ENCODE results near the gene GRIK1.

The GRIK1 gene

DNA sequence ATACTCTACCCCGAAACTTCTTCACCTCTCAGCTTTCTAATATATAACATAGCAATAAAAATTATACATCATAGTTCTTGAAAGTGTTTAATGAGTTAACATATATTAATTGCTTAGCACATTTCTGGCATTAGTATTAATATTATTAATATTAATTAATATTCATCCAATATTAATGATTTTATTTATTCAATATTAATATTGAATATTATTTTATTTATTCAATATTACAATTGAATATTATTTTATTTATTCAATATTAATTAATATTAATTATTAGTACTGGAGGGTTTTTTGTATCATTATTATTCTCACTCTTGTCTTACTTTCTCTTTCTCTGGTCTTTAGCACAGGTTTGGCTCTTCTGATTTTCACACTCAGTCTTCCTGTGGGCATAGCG is 105.2 kb downstream of the GRIK1 start:
- Histone ChIP-seq H3K36me3 (ENCODE audit: insufficient read depth, low read length) (no peaks in the 10 kb centered on the region), H3K9me3 (ENCODE audit: low read depth, low read length) (no peaks in the 10 kb centered on the region), H3K27ac (no peak overlapping the region), H3K4me3 (no peak overlapping the region), H3K9ac (ENCODE audit: insufficient read length) (no peak overlapping the region)
- TF ChIP-seq POLR2AphosphoS5 (IDR thresholded peaks at IDR 0.05; ENCODE audit: borderline replicate concordance, low read depth, low read length): no peak
- no peak for TF ChIP-seq EZH2 (IDR thresholded peaks at IDR 0.05)
- TF ChIP-seq FOXP2 (optimal IDR thresholded peaks at IDR 0.05; ENCODE audit: control extremely low read depth, extremely low read length, insufficient read depth): no peak
- no peak for DNase-seq (ENCODE audit: low read depth, low spot score)

DNA sequence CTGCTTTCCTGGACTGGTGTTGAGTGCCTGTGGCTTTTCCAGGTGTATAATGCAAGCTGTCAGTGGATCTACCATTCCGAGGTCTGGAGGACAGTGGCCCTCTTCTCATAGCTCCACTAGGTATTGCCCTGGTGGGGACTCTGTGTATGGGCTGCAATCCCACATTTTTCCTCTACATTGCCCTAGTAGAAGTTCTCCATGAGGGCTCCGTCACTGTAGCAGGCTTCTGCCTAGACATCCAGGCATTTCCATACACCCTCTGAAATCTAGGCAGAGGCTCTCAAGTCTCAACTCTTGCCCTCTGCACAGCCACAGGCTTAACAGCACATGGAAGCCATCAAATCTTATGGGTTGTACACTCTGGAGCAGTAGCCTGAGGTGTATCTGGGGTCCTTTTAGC is 107.6 kb downstream of the GRIK1 start:
- H3K4me3 ChIP-seq: no peak overlapping the region
- TF ChIP-seq EZH2 (IDR thresholded peaks at IDR 0.05): no peak
- TF ChIP-seq FOXP2 (optimal IDR thresholded peaks at IDR 0.05; ENCODE audit: control extremely low read depth, extremely low read length, insufficient read depth): no peak
- TF ChIP-seq POLR2AphosphoS5 (IDR thresholded peaks at IDR 0.05; ENCODE audit: borderline replicate concordance, low read depth, low read length): no peak
- no peak overlapping the region for H3K27ac ChIP-seq
- H3K9ac ChIP-seq (ENCODE audit: insufficient read length): no peak overlapping the region
- no peaks in the 10 kb centered on the region for H3K36me3 ChIP-seq (ENCODE audit: insufficient read depth, low read length)
- no peaks in the 10 kb centered on the region for H3K9me3 ChIP-seq (ENCODE audit: low read depth, low read length)
- no peak for DNase-seq (ENCODE audit: low read depth, low spot score)

DNA sequence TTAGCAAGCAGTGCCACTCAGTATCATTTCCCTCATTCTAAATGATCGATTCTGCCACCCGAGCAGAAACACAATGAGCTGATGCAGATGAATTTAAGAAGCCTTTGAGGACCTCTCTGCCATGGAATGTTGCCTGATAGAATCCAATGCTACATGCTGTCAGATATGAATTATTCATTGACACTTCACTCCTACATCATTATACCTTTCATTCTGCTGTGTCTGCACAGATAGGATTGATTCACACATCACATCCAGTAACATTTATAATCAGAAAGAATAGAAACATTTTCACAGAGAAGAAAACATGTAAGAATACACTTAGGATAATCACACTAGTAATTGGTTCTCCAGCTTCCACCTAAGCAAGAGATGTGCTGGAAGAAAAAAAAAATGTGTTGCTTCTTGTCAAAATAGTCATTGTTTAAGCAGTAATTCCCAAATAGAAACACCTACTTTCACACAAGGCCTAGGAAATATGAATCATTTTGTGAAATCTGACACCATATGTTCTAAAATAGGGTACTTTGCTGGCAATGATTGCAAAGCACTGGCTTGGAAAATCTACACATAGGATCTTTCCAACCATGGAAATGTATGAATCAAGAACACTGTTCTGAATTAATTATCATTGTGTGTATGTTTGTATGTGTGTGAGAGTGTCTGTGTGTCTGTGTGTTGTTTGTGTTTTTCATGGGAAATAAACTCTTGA is 110.1 kb downstream of the GRIK1 start:
- Histone ChIP-seq H3K36me3 (ENCODE audit: insufficient read depth, low read length) (no peaks in the 10 kb centered on the region), H3K9ac (ENCODE audit: insufficient read length) (no peak overlapping the region), H3K9me3 (ENCODE audit: low read depth, low read length) (no peaks in the 10 kb centered on the region), H3K4me3 (no peak overlapping the region), H3K27ac (no peak overlapping the region)
- no peak for TF ChIP-seq POLR2AphosphoS5 (IDR thresholded peaks at IDR 0.05; ENCODE audit: borderline replicate concordance, low read depth, low read length)
- no peak for DNase-seq (ENCODE audit: low read depth, low spot score)

DNA sequence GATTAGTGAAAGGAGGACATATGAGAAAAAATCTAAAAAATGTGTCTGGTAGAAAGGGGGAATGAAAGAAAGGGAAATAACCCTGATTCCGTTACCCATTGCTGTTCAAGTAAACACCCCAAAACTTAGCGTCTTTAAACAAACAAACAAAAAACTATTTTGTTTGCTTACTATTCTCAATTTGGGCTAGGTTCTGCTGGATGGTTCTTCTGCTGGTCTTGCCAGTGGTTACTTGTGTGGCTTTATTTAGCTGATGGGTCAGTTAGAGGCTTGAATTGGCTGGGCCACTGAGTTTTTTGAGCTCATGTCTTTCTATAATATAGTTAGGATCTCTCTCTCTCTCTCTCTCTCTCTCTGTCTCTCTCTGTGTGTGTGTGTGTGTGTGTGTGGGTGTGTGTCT is 112.1 kb downstream of the GRIK1 start:
- Histone ChIP-seq H3K4me3 (no peak overlapping the region), H3K27ac (no peak overlapping the region), H3K36me3 (ENCODE audit: insufficient read depth, low read length) (no peaks in the 10 kb centered on the region), H3K9ac (ENCODE audit: insufficient read length) (no peak overlapping the region), H3K9me3 (ENCODE audit: low read depth, low read length) (no peaks in the 10 kb centered on the region)
- no peak for DNase-seq (ENCODE audit: low read depth, low spot score)
- no peak for TF ChIP-seq FOXP2 (optimal IDR thresholded peaks at IDR 0.05; ENCODE audit: control extremely low read depth, extremely low read length, insufficient read depth)
- no peak for TF ChIP-seq EZH2 (IDR thresholded peaks at IDR 0.05)
- TF ChIP-seq POLR2AphosphoS5 (IDR thresholded peaks at IDR 0.05; ENCODE audit: borderline replicate concordance, low read depth, low read length): no peak

DNA sequence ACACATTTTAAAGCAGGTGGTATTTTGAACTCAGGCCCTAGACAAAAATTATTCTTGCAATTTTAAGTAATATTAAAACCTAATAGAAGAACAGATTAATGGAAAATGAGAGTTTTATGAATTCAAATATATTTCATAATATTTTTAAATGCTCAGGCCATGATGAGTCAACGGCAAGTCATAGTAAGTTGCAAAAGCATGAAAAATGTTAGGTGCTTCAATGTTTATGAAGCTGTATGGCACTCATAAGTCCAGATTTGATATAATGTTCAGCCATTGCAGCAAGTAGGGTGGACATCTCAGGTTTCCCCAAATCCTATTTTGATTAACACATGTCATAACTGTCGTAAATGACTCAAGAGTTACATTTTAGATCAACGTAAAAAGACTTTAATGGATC is 112.6 kb downstream of the GRIK1 start:
- no peak for TF ChIP-seq FOXP2 (optimal IDR thresholded peaks at IDR 0.05; ENCODE audit: control extremely low read depth, extremely low read length, insufficient read depth)
- TF ChIP-seq POLR2AphosphoS5 (IDR thresholded peaks at IDR 0.05; ENCODE audit: borderline replicate concordance, low read depth, low read length): no peak
- TF ChIP-seq EZH2 (IDR thresholded peaks at IDR 0.05): no peak
- DNase-seq (ENCODE audit: low read depth, low spot score): no peak
- H3K36me3 ChIP-seq (ENCODE audit: insufficient read depth, low read length): no peaks in the 10 kb centered on the region
- H3K27ac ChIP-seq: no peak overlapping the region
- H3K4me3 ChIP-seq: no peak overlapping the region
- no peaks in the 10 kb centered on the region for H3K9me3 ChIP-seq (ENCODE audit: low read depth, low read length)
- H3K9ac ChIP-seq (ENCODE audit: insufficient read length): no peak overlapping the region

DNA sequence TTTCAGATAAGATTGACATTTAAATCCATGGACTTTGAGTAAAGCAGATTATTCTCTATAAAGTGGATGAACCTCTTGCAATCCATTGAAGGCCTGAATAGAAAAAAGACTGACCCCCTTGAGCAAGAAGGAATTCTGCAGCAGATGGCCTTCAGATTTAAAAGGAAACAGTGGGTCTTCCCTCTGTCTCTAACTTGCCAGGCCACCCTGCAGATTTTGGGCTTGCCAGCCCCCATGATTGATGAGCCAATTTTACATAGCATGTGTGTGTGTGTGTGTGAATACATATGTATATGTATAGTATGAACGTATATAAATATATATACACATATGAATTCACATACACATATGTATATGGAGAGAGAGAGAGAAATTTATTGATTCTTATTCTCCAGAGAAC is 113.4 kb downstream of the GRIK1 start:
- Histone ChIP-seq H3K4me3 (no peak overlapping the region), H3K9me3 (ENCODE audit: low read depth, low read length) (no peaks in the 10 kb centered on the region), H3K27ac (no peak overlapping the region), H3K36me3 (ENCODE audit: insufficient read depth, low read length) (no peaks in the 10 kb centered on the region), H3K9ac (ENCODE audit: insufficient read length) (no peak overlapping the region)
- DNase-seq (ENCODE audit: low read depth, low spot score): no peak
- TF ChIP-seq EZH2 (IDR thresholded peaks at IDR 0.05) (no peak), POLR2AphosphoS5 (IDR thresholded peaks at IDR 0.05; ENCODE audit: borderline replicate concordance, low read depth, low read length) (no peak), FOXP2 (optimal IDR thresholded peaks at IDR 0.05; ENCODE audit: control extremely low read depth, extremely low read length, insufficient read depth) (no peak)

DNA sequence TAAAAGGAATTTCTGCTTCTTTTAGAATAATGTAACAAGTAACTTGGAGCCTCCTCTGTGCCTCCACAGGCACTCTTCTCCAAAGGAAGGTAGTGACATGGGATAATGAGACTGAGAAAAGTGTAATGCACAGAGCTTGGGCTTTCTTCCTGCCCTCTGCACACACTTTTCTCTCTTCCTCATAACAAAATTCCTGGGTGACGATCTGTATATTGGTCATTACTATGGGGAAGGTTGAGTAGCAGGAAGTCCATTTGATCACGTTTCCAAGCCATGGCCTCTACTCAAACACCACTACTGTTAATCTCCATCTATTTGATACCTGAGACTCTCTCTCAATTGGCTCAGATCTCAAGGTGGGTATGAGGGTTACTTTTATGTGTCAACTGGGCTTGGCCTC is 113.9 kb downstream of the GRIK1 start:
- no peak overlapping the region for H3K9ac ChIP-seq (ENCODE audit: insufficient read length)
- no peaks in the 10 kb centered on the region for H3K9me3 ChIP-seq (ENCODE audit: low read depth, low read length)
- H3K36me3 ChIP-seq (ENCODE audit: insufficient read depth, low read length): no peaks in the 10 kb centered on the region
- H3K4me3 ChIP-seq: no peak overlapping the region
- no peak for DNase-seq (ENCODE audit: low read depth, low spot score)
- TF ChIP-seq POLR2AphosphoS5 (IDR thresholded peaks at IDR 0.05; ENCODE audit: borderline replicate concordance, low read depth, low read length) (no peak), FOXP2 (optimal IDR thresholded peaks at IDR 0.05; ENCODE audit: control extremely low read depth, extremely low read length, insufficient read depth) (no peak), EZH2 (IDR thresholded peaks at IDR 0.05) (no peak)
- H3K27ac ChIP-seq: no peak overlapping the region

DNA sequence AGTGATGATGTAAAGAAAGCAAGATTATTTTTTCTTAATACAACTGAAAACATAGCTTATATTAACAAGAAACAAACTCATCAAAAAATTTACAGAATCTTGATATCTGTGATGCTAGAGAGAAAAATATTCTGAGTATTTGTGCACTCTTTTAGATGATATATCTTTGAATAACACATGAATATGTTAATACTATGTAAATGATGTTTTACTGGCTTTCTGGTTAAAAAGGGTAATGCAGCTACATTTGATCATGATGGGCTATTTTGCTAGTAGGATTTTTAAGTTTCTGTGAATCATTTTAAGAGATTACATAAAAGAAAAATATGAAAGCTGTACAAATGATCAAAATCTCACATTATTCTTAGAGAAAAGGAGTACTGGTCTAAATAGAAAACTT is 114.5 kb downstream of the GRIK1 start:
- Histone ChIP-seq H3K36me3 (ENCODE audit: insufficient read depth, low read length) (no peaks in the 10 kb centered on the region), H3K27ac (no peak overlapping the region), H3K9ac (ENCODE audit: insufficient read length) (no peak overlapping the region), H3K4me3 (no peak overlapping the region), H3K9me3 (ENCODE audit: low read depth, low read length) (no peaks in the 10 kb centered on the region)
- no peak for TF ChIP-seq EZH2 (IDR thresholded peaks at IDR 0.05)
- TF ChIP-seq FOXP2 (optimal IDR thresholded peaks at IDR 0.05; ENCODE audit: control extremely low read depth, extremely low read length, insufficient read depth): no peak
- no peak for TF ChIP-seq POLR2AphosphoS5 (IDR thresholded peaks at IDR 0.05; ENCODE audit: borderline replicate concordance, low read depth, low read length)
- no peak for DNase-seq (ENCODE audit: low read depth, low spot score)

DNA sequence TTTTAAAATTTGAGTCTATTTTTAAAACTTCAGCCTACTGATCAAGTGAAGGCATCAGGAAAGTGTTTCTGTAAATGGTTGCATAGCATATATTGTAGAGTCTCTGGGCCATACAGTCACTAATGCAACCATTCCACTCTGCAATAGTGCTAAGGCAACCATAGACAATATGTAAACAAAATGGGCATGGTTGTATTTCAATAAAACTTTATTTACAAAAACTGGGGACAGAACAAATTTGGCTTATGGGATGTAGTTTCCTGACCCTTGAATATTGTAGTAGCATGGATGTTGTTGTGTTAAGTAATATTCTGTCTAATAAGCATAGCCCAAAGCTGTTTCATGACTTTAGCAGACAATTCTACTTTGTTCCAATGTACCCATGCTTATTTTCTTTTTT is 117.7 kb downstream of the GRIK1 start:
- TF ChIP-seq EZH2 (IDR thresholded peaks at IDR 0.05) (no peak), FOXP2 (optimal IDR thresholded peaks at IDR 0.05; ENCODE audit: control extremely low read depth, extremely low read length, insufficient read depth) (no peak), POLR2AphosphoS5 (IDR thresholded peaks at IDR 0.05; ENCODE audit: borderline replicate concordance, low read depth, low read length) (no peak)
- no peaks in the 10 kb centered on the region for H3K9me3 ChIP-seq (ENCODE audit: low read depth, low read length)
- no peak for DNase-seq (ENCODE audit: low read depth, low spot score)
- no peaks in the 10 kb centered on the region for H3K36me3 ChIP-seq (ENCODE audit: insufficient read depth, low read length)
- no peak overlapping the region for H3K9ac ChIP-seq (ENCODE audit: insufficient read length)
- H3K4me3 ChIP-seq: no peak overlapping the region
- no peak overlapping the region for H3K27ac ChIP-seq

All from SK-N-MC (cell line).